Mucosa of descending colon (tissue), 3 donors: ENCODE results near the gene AMBRA1. TPM values are rescaled to one million over a fixed set of nuclear protein-coding genes. Genes with fewer than 3 reads are reported as not detected.

Experiments
- ATAC-seq: fragments of 200-7000 bp; cut with Tn5 transposase; one replicate; pipeline ENCODE4 v1.9.1; 2020; ENCODE audit warnings: mild to moderate bottlenecking, moderate library complexity
- DNase-seq, 3 donors: peaks; one replicate each; pipeline ENCODE4 v3.0.0-alpha.2; 2020
- H3K36me3 ChIP-seq: fragments of 200-600 bp; one replicate; pipeline ENCODE4 v1.8.0; 2021; ENCODE audit warnings: low read depth, mild to moderate bottlenecking
- H3K4me1 ChIP-seq: fragments of 200-600 bp; one replicate; pipeline ENCODE4 v1.8.0; 2021; ENCODE audit warnings: low read depth, mild to moderate bottlenecking
- H3K4me3 ChIP-seq: fragments of 200-600 bp; one replicate; pipeline ENCODE4 v1.8.0; 2021; ENCODE audit warnings: mild to moderate bottlenecking
- H3K9me3 ChIP-seq: fragments of 200-600 bp; one replicate; pipeline ENCODE4 v1.8.0; 2021; ENCODE audit warnings: mild to moderate bottlenecking
- intact Hi-C, 2 donors: fragments of 100-400 bp; cut with DNase I in 1 of 2; cut with micrococcal nuclease in 1 of 2; formaldehyde crosslinking; loops; one replicate each; pipeline versions ENCODE4 v1.11.0 to v1.11.1; 2022; cut with DNase I, micrococcal nuclease
- total RNA-seq, 3 donors: library from RNA; stranded (reverse); fragmentation: NEBNext Ultra II Directional in 2 of 3; extraction: Animal tissue kit (Norgen Biotek cat#: 25700) in 2 of 3; gene quantifications; one replicate each; pipeline versions ENCODE4 v1.2.1 to v1.2.4, GENCODE V29; 2021 to 2023
- TF ChIP-seq, protein P1 (sequence below): fragments of 200-600 bp; IDR thresholded peaks from one replicate; pipeline ENCODE4 v1.8.0; 2022; ENCODE audit warnings: antibody characterized with exemption, mild to moderate bottlenecking
- donor health status: DM: no; HTN: no; CAD: no; lungs with moderate emphysema.
- donor health status: DM: no; HTN: no; CAD: no.
- donor health status: DM: no; HTN: yes; CAD: no.

The AMBRA1 gene
- total RNA-seq, 3 donors from 2014 or later: 42.0 to 46.7 (median 45.2) TPM

DNA sequence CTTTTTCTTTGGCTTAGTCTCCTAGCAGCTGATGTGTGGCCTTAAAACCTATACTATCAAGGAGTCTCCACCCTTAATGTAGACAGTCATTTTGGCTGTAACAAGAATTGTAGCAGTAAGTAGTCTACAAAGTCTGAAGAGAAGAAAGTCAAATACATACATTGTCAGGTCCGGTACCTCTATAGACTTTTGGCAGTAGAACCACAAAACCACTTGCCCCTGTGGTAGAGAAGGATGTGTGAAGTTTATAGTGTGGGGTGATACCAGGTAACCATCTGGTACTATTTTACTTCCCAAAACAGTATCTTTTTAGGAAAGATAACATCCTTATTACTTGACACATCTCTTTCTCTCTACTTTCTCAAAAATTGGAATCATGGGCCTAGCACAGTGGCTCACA, 38.7 kb upstream of the AMBRA1 start:
- Histone ChIP-seq H3K4me3 (no peak overlapping the region), H3K4me1 (no peaks in the 10 kb centered on the region), H3K9me3 (no peaks in the 10 kb centered on the region), H3K36me3 (no peaks in the 10 kb centered on the region)
- ATAC-seq (no peak), DNase-seq (no peak)
- intact Hi-C loops: no loop called here
- TF ChIP-seq, protein P1, sequence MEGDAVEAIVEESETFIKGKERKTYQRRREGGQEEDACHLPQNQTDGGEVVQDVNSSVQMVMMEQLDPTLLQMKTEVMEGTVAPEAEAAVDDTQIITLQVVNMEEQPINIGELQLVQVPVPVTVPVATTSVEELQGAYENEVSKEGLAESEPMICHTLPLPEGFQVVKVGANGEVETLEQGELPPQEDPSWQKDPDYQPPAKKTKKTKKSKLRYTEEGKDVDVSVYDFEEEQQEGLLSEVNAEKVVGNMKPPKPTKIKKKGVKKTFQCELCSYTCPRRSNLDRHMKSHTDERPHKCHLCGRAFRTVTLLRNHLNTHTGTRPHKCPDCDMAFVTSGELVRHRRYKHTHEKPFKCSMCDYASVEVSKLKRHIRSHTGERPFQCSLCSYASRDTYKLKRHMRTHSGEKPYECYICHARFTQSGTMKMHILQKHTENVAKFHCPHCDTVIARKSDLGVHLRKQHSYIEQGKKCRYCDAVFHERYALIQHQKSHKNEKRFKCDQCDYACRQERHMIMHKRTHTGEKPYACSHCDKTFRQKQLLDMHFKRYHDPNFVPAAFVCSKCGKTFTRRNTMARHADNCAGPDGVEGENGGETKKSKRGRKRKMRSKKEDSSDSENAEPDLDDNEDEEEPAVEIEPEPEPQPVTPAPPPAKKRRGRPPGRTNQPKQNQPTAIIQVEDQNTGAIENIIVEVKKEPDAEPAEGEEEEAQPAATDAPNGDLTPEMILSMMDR: no peak

DNA sequence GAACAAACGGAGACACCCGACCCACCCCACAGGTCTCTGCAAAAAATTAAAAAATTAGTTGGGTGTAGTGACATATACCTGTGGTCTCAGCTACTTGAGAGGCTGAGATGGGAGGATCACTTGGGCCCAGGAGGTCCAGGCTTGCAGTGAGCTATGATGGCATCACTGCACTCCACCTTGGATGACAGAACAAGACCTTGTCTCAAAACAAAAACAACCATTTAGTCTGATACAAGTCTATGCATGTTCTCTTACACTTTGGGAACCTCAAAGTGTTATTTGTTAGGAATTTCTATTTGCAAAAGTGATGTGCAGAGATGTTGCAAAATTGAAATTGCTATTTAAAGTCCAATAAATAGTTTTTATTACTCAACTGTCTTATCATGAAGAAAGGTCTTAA, 37.9 kb upstream of the AMBRA1 start:
- ATAC-seq (no peak), DNase-seq (no peak)
- H3K4me3 ChIP-seq: no peak overlapping the region
- H3K9me3 ChIP-seq: no peaks in the 10 kb centered on the region
- no peaks in the 10 kb centered on the region for H3K4me1 ChIP-seq
- TF ChIP-seq, protein P1: no peak
- no peaks in the 10 kb centered on the region for H3K36me3 ChIP-seq
- intact Hi-C loops: no loop called here

DNA sequence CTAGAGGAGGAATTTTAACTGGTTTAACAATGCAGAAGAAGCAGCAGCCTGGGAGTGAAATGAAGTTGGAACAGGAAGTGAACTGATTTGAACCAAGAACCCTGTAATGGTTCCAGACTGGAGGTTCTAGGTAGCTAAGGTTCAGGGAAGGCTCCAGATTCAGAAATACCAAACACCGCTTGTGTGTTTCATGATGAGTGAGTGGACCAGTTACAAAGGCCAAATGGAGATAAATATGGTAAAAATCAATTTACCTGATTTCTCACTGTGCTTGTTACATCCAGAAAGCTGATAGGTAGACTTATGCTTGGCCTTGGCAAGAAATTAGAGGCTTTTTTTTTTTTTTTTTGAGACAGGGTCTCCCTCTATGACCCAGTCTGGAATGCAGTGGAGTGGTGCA, 36.4 kb upstream of the AMBRA1 start:
- Histone ChIP-seq H3K36me3 (no peaks in the 10 kb centered on the region), H3K9me3 (no peaks in the 10 kb centered on the region), H3K4me1 (no peaks in the 10 kb centered on the region), H3K4me3 (no peak overlapping the region)
- ATAC-seq (no peak), DNase-seq (no peak)
- intact Hi-C loops: no loop called here
- TF ChIP-seq, protein P1: no peak

DNA sequence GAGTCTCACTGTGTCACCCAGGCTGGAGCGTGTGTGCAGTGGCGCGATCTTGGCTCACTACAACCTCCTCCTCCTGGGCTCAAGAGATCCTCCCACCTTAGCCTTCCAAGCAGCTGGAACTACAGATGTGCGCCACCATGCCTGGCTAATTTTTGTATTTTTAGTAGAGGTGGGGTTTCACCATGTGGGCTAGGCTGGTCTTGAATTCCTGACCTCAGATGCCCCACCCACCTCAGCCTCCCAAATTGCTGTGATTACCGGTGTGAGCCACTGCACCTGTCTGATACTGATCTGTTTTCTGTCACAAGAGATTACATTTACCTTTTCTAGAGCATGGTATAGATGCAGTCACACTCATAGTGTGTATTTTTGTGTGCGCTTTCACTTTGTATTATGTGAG, 35.1 kb upstream of the AMBRA1 start:
- intact Hi-C loops: no loop called here
- H3K36me3 ChIP-seq: no peaks in the 10 kb centered on the region

DNA sequence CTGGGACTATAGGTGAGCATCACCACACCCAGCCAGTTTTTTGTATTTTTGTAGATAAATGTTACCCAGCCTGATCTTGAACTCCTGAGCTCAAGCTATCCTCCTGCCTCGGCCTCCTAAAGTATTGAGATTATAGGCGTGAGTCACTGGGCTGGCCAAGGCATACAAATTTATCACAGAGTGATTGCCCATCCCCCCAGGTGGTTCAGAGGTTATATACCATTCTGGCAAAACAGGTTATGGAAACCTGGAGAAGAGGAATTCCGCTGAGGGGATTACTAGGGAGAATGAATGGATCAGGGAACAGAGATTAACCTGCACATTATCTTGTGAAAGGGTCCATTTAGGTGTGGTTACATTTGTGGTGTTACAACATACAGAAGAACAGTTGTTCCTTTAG, 31.6 kb upstream of the AMBRA1 start:
- H3K4me3 ChIP-seq: no peak overlapping the region
- ATAC-seq (peak; percentile 31), DNase-seq (no peak)
- TF ChIP-seq, protein P1: no peak
- no peaks in the 10 kb centered on the region for H3K9me3 ChIP-seq
- H3K36me3 ChIP-seq: no peaks in the 10 kb centered on the region
- intact Hi-C loops: no loop called here
- H3K4me1 ChIP-seq: no peaks in the 10 kb centered on the region

More for the DNA sequence above, 35.1 kb upstream of the AMBRA1 start:
- TF ChIP-seq, protein P1: no peak
- DNase-seq (no peak), ATAC-seq (no peak)
- Histone ChIP-seq H3K4me1 (no peaks in the 10 kb centered on the region), H3K4me3 (no peak overlapping the region), H3K9me3 (no peaks in the 10 kb centered on the region)

DNA sequence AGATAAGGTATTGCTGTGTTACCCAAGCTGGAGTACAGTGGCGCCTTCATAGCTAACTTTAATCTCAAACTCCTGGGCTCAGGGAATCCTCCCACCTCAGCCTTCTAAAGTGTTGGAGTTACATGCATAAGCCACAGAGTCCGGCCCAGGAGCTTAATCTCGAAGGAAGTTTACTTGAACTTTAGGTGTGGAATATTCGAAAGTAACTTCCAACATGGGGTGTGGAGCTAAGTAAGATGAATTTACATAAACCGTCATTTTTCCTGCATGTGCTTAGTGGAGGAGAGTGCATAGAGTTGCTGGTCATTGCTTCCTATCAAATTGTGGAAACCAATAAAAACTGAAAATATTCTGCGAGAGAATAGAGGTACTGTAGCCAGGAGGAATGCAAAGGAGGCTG, 25.0 kb upstream of the AMBRA1 start:
- DNase-seq (peak in 1 of 3 donors; percentile 22), ATAC-seq (no peak)
- H3K4me1 ChIP-seq: peaks cover 25% of the 10 kb centered on the region
- no peak overlapping the region for H3K4me3 ChIP-seq
- TF ChIP-seq, protein P1: no peak
- H3K9me3 ChIP-seq: no peaks in the 10 kb centered on the region
- intact Hi-C loops: loop anchor here in 1 of 2 donors (5.0 kb wide), 1 partner anchor 77 kb away; no protein-coding TSS in a partner anchor
- H3K36me3 ChIP-seq: no peaks in the 10 kb centered on the region
